Hepatocyte (in vitro differentiated cells): ENCODE results near the gene GRK5. TPM values are rescaled to one million over a fixed set of nuclear protein-coding genes. Genes with fewer than 3 reads are reported as not detected.

Experiments
- DNase-seq: peaks from one replicate; pipeline ENCODE4 v3.0.0-alpha.2; 2016; ENCODE audit warnings: low spot score
- H2AFZ ChIP-seq: fragments of 200-600 bp; sonication (generic); 2 replicates; pipeline ENCODE4 v1.6.0; 2016; ENCODE audit warnings: antibody characterized with exemption, mild to moderate bottlenecking
- H3K27ac ChIP-seq: fragments of 200-600 bp; sonication (generic); 2 replicates; pipeline ENCODE4 v1.5.1; 2016; ENCODE audit warnings: mild to moderate bottlenecking
- H3K27me3 ChIP-seq: fragments of 200-600 bp; sonication (generic); 2 replicates; pipeline ENCODE4 v1.6.1; 2016
- H3K36me3 ChIP-seq: fragments of 200-600 bp; sonication (generic); replicated peaks from 2 replicates; pipeline ENCODE4 v1.5.1; 2016; ENCODE audit warnings: low read depth; ENCODE audit not compliant: insufficient read depth
- H3K4me1 ChIP-seq: fragments of 200-600 bp; sonication (generic); 2 replicates; pipeline ENCODE4 v1.5.1; 2016; ENCODE audit warnings: mild to moderate bottlenecking, moderate library complexity; ENCODE audit not compliant: insufficient read depth
- H3K4me2 ChIP-seq: fragments of 200-600 bp; sonication (generic); 2 replicates; pipeline ENCODE4 v1.6.0; 2016
- H3K4me3 ChIP-seq: fragments of 200-600 bp; sonication (generic); 2 replicates; pipeline ENCODE4 v1.5.1; 2016; ENCODE audit warnings: mild to moderate bottlenecking
- H3K79me2 ChIP-seq: fragments of 200-600 bp; sonication (generic); 2 replicates; pipeline ENCODE4 v1.6.0; 2017; ENCODE audit warnings: mild to moderate bottlenecking
- H3K9me2 ChIP-seq: fragments of 200-600 bp; sonication (generic); replicated peaks from 2 replicates; pipeline ENCODE4 v1.6.0; 2017; ENCODE audit warnings: mild to moderate bottlenecking; ENCODE audit not compliant: insufficient read depth
- H3K9me3 ChIP-seq: fragments of 200-600 bp; sonication (generic); 2 replicates; pipeline ENCODE4 v1.5.1; 2016; ENCODE audit warnings: low read depth, mild to moderate bottlenecking
- H4K20me1 ChIP-seq: fragments of 200-600 bp; sonication (generic); 2 replicates; pipeline ENCODE4 v1.6.0; 2016; ENCODE audit warnings: mild to moderate bottlenecking; ENCODE audit not compliant: insufficient read depth, poor library complexity, severe bottlenecking
- EZH2 ChIP-seq: fragments of 200-600 bp; sonication (generic); IDR thresholded peaks from 2 replicates; pipeline ENCODE4 v1.6.1; 2016; ENCODE audit warnings: antibody characterized with exemption, mild to moderate bottlenecking, borderline replicate concordance
- EZH2phosphoT487 ChIP-seq: fragments of 200-600 bp; sonication (generic); IDR thresholded peaks from one replicate; pipeline ENCODE4 v1.6.1; 2018; ENCODE audit warnings: antibody characterized with exemption, mild to moderate bottlenecking, low read depth, moderate library complexity; ENCODE audit not compliant: unreplicated experiment, severe bottlenecking
- WGBS: methylation state at CpG from one replicate; pipeline ENCODE4 v1.1.6; 2016; ENCODE audit warnings: low lambda C conversion rate; ENCODE audit errors: missing lambda C conversion rate; 5-methylcytosine and 5-hydroxymethylcytosine counted together
- polyA plus RNA-seq: library from polyadenylated mRNA; unstranded; fragments of >200 nt; fragmentation: Nextera tagmentation; extraction: Ambion mirVana; gene quantifications from 2 replicates; pipeline ENCODE4 v1.2.1, GENCODE V29; 2016
- total RNA-seq: library from RNA; depleted of rRNA; stranded (reverse); fragments of >200 nt; gene quantifications from 2 replicates; pipeline ENCODE4 v1.2.3, GENCODE V29; 2014
- TF ChIP-seq, protein P1 (sequence below): fragments of 200-600 bp; sonication (generic); IDR thresholded peaks from 2 replicates; pipeline ENCODE4 v1.5.1; 2016; ENCODE audit warnings: antibody characterized with exemption, mild to moderate bottlenecking; ENCODE audit not compliant: poor library complexity

Gene GRK5
- total and polyA plus RNA-seq, 2 experiments from 2014 or later: 7.6 to 19.9 TPM

- H4K20me1 ChIP-seq: peaks cover 3% of the 10 kb centered on the region
- 72% methylated on average over 4 of the region's 4 CpGs for WGBS
- H3K9me3 ChIP-seq: no peaks in the 10 kb centered on the region
- no peaks in the 10 kb centered on the region for H3K27me3 ChIP-seq
- no peak overlapping the region for H2AFZ ChIP-seq
- DNase-seq: no peak
- H3K27ac ChIP-seq: no peak overlapping the region
- peaks cover 4% of the 10 kb centered on the region for H3K79me2 ChIP-seq
- H3K4me1 ChIP-seq: peaks cover 36% of the 10 kb centered on the region
- no peaks in the 10 kb centered on the region for H3K36me3 ChIP-seq
- H3K9me2 ChIP-seq: no peaks in the 10 kb centered on the region
- no peak for TF ChIP-seq EZH2phosphoT487
- TF ChIP-seq, protein P1, sequence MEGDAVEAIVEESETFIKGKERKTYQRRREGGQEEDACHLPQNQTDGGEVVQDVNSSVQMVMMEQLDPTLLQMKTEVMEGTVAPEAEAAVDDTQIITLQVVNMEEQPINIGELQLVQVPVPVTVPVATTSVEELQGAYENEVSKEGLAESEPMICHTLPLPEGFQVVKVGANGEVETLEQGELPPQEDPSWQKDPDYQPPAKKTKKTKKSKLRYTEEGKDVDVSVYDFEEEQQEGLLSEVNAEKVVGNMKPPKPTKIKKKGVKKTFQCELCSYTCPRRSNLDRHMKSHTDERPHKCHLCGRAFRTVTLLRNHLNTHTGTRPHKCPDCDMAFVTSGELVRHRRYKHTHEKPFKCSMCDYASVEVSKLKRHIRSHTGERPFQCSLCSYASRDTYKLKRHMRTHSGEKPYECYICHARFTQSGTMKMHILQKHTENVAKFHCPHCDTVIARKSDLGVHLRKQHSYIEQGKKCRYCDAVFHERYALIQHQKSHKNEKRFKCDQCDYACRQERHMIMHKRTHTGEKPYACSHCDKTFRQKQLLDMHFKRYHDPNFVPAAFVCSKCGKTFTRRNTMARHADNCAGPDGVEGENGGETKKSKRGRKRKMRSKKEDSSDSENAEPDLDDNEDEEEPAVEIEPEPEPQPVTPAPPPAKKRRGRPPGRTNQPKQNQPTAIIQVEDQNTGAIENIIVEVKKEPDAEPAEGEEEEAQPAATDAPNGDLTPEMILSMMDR: no peak
- no peak for TF ChIP-seq EZH2
- H3K4me2 ChIP-seq: no peak overlapping the region
- H3K4me3 ChIP-seq: no peak overlapping the region
Measured at GRCh38 chr10:119337223-119337622, 129.9 kb downstream of the GRK5 start.

DNA sequence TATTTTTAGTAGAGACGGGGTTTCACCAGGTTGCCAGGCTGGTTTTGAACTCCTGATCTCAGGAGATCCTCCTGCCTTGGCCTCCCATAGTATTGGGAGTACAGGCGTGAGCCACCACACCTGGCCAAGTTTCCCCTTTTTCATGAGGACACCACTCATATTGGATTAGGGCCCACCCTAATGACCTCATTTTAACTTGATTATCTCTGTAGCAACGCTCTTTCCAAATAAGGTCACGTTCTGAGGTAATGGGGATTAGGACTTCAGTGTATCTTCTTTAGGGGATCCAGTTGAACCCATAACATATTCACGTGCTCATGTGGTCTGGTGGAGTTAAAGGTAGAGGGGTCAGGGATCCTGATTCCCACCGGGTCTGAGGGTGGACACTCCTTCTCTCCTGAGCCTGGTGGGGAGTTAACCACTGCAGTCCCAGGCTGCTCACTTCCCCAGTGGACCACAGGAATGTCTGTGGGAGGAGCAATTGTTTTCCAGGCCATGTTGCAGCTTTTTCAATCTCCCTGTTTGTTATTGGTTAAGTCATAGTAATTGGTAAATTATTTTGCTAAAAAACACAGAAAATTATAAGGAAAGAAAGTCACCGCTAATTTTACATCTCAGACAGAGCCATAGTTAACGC is 130.5 kb downstream of the GRK5 start:
- Histone ChIP-seq H3K4me3 (no peak overlapping the region), H3K36me3 (no peaks in the 10 kb centered on the region), H3K27ac (no peak overlapping the region), H3K79me2 (peaks cover 4% of the 10 kb centered on the region), H4K20me1 (peaks cover 4% of the 10 kb centered on the region), H3K4me2 (no peak overlapping the region), H3K9me2 (no peaks in the 10 kb centered on the region), H2AFZ (no peak overlapping the region), H3K9me3 (no peaks in the 10 kb centered on the region), H3K4me1 (peaks cover 43% of the 10 kb centered on the region), H3K27me3 (no peaks in the 10 kb centered on the region)
- no peak for DNase-seq
- 78% methylated on average over 8 of the region's 8 CpGs for WGBS
- TF ChIP-seq, protein P1: no peak
- TF ChIP-seq EZH2phosphoT487 (no peak), EZH2 (no peak)

- Histone ChIP-seq H3K27me3 (no peaks in the 10 kb centered on the region), H2AFZ (no peak overlapping the region), H3K27ac (no peak overlapping the region), H3K79me2 (peaks cover 4% of the 10 kb centered on the region), H3K36me3 (no peaks in the 10 kb centered on the region), H3K4me3 (no peak overlapping the region), H3K4me2 (no peak overlapping the region), H3K9me3 (no peaks in the 10 kb centered on the region), H3K9me2 (no peaks in the 10 kb centered on the region), H3K4me1 (peaks cover 44% of the 10 kb centered on the region), H4K20me1 (peaks cover 4% of the 10 kb centered on the region)
- TF ChIP-seq EZH2 (no peak), EZH2phosphoT487 (no peak)
- TF ChIP-seq, protein P1: no peak
- 77% methylated on average over 9 of the region's 9 CpGs for WGBS
- DNase-seq: no peak
Measured at GRCh38 chr10:119339109-119339508, 131.7 kb downstream of the GRK5 start.
